Hepatocyte (in vitro differentiated cells): ENCODE data around the gene SLIT1. TPM values are rescaled to one million over a fixed set of nuclear protein-coding genes. Genes with fewer than 3 reads are reported as not detected.

ENCODE experiments used
- DNase-seq: peaks from one replicate; pipeline ENCODE4 v3.0.0-alpha.2; 2016; ENCODE audit warnings: low spot score
- H2AFZ ChIP-seq: fragments of 200-600 bp; sonication (generic); 2 replicates; pipeline ENCODE4 v1.6.0; 2016; ENCODE audit warnings: antibody characterized with exemption, mild to moderate bottlenecking
- H3K27ac ChIP-seq: fragments of 200-600 bp; sonication (generic); 2 replicates; pipeline ENCODE4 v1.5.1; 2016; ENCODE audit warnings: mild to moderate bottlenecking
- H3K27me3 ChIP-seq: fragments of 200-600 bp; sonication (generic); 2 replicates; pipeline ENCODE4 v1.6.1; 2016
- H3K36me3 ChIP-seq: fragments of 200-600 bp; sonication (generic); replicated peaks from 2 replicates; pipeline ENCODE4 v1.5.1; 2016; ENCODE audit warnings: low read depth; ENCODE audit not compliant: insufficient read depth
- H3K4me1 ChIP-seq: fragments of 200-600 bp; sonication (generic); 2 replicates; pipeline ENCODE4 v1.5.1; 2016; ENCODE audit warnings: mild to moderate bottlenecking, moderate library complexity; ENCODE audit not compliant: insufficient read depth
- H3K4me2 ChIP-seq: fragments of 200-600 bp; sonication (generic); 2 replicates; pipeline ENCODE4 v1.6.0; 2016
- H3K4me3 ChIP-seq: fragments of 200-600 bp; sonication (generic); 2 replicates; pipeline ENCODE4 v1.5.1; 2016; ENCODE audit warnings: mild to moderate bottlenecking
- H3K79me2 ChIP-seq: fragments of 200-600 bp; sonication (generic); 2 replicates; pipeline ENCODE4 v1.6.0; 2017; ENCODE audit warnings: mild to moderate bottlenecking
- H3K9me2 ChIP-seq: fragments of 200-600 bp; sonication (generic); replicated peaks from 2 replicates; pipeline ENCODE4 v1.6.0; 2017; ENCODE audit warnings: mild to moderate bottlenecking; ENCODE audit not compliant: insufficient read depth
- H3K9me3 ChIP-seq: fragments of 200-600 bp; sonication (generic); 2 replicates; pipeline ENCODE4 v1.5.1; 2016; ENCODE audit warnings: low read depth, mild to moderate bottlenecking
- H4K20me1 ChIP-seq: fragments of 200-600 bp; sonication (generic); 2 replicates; pipeline ENCODE4 v1.6.0; 2016; ENCODE audit warnings: mild to moderate bottlenecking; ENCODE audit not compliant: insufficient read depth, poor library complexity, severe bottlenecking
- EZH2 ChIP-seq: fragments of 200-600 bp; sonication (generic); IDR thresholded peaks from 2 replicates; pipeline ENCODE4 v1.6.1; 2016; ENCODE audit warnings: antibody characterized with exemption, mild to moderate bottlenecking, borderline replicate concordance
- EZH2phosphoT487 ChIP-seq: fragments of 200-600 bp; sonication (generic); IDR thresholded peaks from one replicate; pipeline ENCODE4 v1.6.1; 2018; ENCODE audit warnings: antibody characterized with exemption, mild to moderate bottlenecking, low read depth, moderate library complexity; ENCODE audit not compliant: unreplicated experiment, severe bottlenecking
- WGBS: methylation state at CpG from one replicate; pipeline ENCODE4 v1.1.6; 2016; ENCODE audit warnings: low lambda C conversion rate; ENCODE audit errors: missing lambda C conversion rate; 5-methylcytosine and 5-hydroxymethylcytosine counted together
- polyA plus RNA-seq: library from polyadenylated mRNA; unstranded; fragments of >200 nt; fragmentation: Nextera tagmentation; extraction: Ambion mirVana; gene quantifications from 2 replicates; pipeline ENCODE4 v1.2.1, GENCODE V29; 2016
- total RNA-seq: library from RNA; depleted of rRNA; stranded (reverse); fragments of >200 nt; gene quantifications from 2 replicates; pipeline ENCODE4 v1.2.3, GENCODE V29; 2014
- TF ChIP-seq, protein P1 (sequence below): fragments of 200-600 bp; sonication (generic); IDR thresholded peaks from 2 replicates; pipeline ENCODE4 v1.5.1; 2016; ENCODE audit warnings: antibody characterized with exemption, mild to moderate bottlenecking; ENCODE audit not compliant: poor library complexity

Gene SLIT1
- total and polyA plus RNA-seq, 2 experiments from 2014 or later, result 0.47 to 0.65 TPM

DNA sequence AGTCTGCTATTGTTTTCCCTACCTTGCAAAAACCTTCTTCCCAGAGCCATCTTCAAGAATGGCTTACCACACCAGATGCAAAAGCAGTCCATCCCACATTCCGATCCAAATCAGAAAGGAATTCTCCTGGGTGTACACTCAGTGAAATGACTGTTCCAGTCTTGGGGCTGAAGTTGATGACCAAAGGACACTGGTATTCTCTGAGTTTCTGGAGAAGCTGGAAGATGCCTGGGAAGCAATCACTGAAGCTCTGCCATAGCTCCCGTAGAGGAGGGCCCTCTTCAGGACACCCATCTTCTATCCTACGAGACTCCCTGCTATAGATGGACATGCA is 197.9 kb downstream of the SLIT1 start:
- H3K36me3 ChIP-seq, result no peaks in the 10 kb centered on the region
- H3K9me2 ChIP-seq, result no peaks in the 10 kb centered on the region
- no peak overlapping the region for H2AFZ ChIP-seq
- H3K79me2 ChIP-seq, result no peaks in the 10 kb centered on the region
- no peaks in the 10 kb centered on the region for H3K9me3 ChIP-seq
- H3K27me3 ChIP-seq, result no peaks in the 10 kb centered on the region
- no peak overlapping the region for H3K4me3 ChIP-seq
- H3K4me1 ChIP-seq, result peaks cover 3% of the 10 kb centered on the region
- H4K20me1 ChIP-seq, result no peaks in the 10 kb centered on the region
- TF ChIP-seq EZH2phosphoT487 (no peak), EZH2 (no peak)
- TF ChIP-seq, protein P1, sequence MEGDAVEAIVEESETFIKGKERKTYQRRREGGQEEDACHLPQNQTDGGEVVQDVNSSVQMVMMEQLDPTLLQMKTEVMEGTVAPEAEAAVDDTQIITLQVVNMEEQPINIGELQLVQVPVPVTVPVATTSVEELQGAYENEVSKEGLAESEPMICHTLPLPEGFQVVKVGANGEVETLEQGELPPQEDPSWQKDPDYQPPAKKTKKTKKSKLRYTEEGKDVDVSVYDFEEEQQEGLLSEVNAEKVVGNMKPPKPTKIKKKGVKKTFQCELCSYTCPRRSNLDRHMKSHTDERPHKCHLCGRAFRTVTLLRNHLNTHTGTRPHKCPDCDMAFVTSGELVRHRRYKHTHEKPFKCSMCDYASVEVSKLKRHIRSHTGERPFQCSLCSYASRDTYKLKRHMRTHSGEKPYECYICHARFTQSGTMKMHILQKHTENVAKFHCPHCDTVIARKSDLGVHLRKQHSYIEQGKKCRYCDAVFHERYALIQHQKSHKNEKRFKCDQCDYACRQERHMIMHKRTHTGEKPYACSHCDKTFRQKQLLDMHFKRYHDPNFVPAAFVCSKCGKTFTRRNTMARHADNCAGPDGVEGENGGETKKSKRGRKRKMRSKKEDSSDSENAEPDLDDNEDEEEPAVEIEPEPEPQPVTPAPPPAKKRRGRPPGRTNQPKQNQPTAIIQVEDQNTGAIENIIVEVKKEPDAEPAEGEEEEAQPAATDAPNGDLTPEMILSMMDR, result no peak
- WGBS, result 91% methylated on average over 3 of the region's 3 CpGs
- no peak overlapping the region for H3K27ac ChIP-seq
- DNase-seq, result no peak
- no peak overlapping the region for H3K4me2 ChIP-seq

DNA sequence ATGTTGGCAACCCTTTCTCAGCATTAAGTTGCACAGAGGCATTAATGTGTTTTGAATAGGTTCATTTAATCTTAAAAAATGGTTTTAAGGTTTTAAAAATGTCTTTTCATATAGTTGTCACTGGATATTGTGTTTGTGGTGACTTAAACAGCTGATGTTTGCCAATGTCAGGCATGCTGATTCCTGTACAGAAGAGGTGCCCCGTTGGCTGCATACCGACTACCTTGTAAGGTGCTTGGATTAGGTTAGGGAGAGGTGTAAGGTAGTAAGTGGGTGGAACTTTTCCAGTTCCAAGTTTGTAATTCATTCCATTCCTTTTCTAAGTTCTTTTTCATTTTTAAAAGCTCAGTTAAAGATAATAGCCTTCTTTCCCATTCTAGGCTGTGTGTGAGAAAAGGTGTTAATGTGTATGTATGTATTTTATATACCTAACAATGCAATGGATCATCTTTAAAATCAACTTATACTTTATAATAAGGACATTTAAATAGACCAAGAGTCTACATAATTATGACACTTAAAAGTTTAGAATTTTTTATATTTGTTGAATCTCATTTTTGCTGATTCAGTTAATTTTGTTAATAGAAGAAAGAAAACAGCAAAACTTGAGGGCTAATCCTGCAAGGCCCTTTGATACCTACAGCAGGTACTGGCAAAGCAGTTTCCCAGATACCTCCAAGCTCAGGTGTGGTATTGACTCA is 198.5 kb downstream of the SLIT1 start:
- TF ChIP-seq, protein P1, result no peak
- TF ChIP-seq EZH2phosphoT487 (no peak), EZH2 (no peak)
- Histone ChIP-seq H3K4me2 (no peak overlapping the region), H3K79me2 (no peaks in the 10 kb centered on the region), H3K4me3 (no peak overlapping the region), H2AFZ (no peak overlapping the region), H3K36me3 (no peaks in the 10 kb centered on the region), H3K9me2 (no peaks in the 10 kb centered on the region), H4K20me1 (no peaks in the 10 kb centered on the region), H3K27me3 (no peaks in the 10 kb centered on the region), H3K9me3 (no peaks in the 10 kb centered on the region), H3K4me1 (peaks cover 3% of the 10 kb centered on the region), H3K27ac (no peak overlapping the region)
- DNase-seq, result no peak
- 96% methylated on average over 2 of the region's 2 CpGs for WGBS

DNA sequence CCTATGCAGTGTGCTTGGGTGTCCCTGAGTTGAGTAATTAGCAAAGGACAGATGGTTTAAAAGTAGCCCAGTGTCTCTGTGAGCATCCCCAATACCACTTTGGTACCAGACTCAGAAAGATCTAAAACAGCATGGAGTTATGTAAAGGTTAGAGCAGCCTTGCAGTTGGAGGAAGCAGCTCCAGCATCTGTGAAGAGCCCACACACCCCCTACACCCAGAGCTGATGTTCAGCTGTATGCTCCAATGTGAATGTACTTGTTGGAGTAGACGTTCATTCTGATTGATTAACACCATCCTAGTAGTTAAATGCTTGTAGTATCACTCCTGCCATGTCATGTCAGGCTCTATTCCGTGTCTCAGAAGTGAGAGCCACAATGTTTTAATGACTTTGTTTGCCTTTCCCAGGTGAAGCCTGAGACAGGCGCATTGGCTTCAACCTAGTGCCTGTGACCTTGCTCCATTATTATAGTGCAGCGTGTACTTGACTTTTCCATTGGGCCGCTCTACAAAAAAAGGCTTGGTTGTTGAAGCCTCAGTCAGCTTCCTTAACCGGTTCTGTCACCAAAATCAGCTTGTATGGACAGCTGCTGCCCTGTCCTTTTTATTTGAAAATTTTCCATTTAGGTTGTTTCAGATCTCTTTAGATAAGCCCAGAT is 199.4 kb downstream of the SLIT1 start:
- Histone ChIP-seq H4K20me1 (no peaks in the 10 kb centered on the region), H3K27ac (no peak overlapping the region), H3K4me2 (no peak overlapping the region), H2AFZ (no peak overlapping the region), H3K9me2 (no peaks in the 10 kb centered on the region), H3K27me3 (no peaks in the 10 kb centered on the region), H3K4me1 (peaks cover 3% of the 10 kb centered on the region), H3K4me3 (no peak overlapping the region), H3K79me2 (no peaks in the 10 kb centered on the region), H3K9me3 (no peaks in the 10 kb centered on the region), H3K36me3 (no peaks in the 10 kb centered on the region)
- TF ChIP-seq, protein P1, result no peak
- TF ChIP-seq EZH2 (no peak), EZH2phosphoT487 (no peak)
- DNase-seq, result no peak
- WGBS, result 94% methylated on average over 6 of the region's 6 CpGs
